Cardiac fibroblast (primary cell): Measurements from ENCODE around the gene TTYH3.

Experiments used
- DNase-seq, 2 donors: peaks; one replicate each; pipeline versions ENCODE4 v3.0.0 to v3.0.0-alpha.2; 2010; ENCODE audit warnings: low read depth in 2 of 2
- H3K4me3 ChIP-seq, 2 donors: replicated peaks in 1 of 2; 1 replicate in 1 of 2; 2 replicates in 1 of 2; pipeline ENCODE4 v1.5.1; 2011; ENCODE audit warnings: low read depth in 2 of 2, low read length in 2 of 2, mild to moderate bottlenecking in 2 of 2, moderate library complexity in 1 of 2
- TF ChIP-seq, protein P1 (sequence below): IDR thresholded peaks from one replicate; pipeline ENCODE4 v1.5.1; 2011; ENCODE audit warnings: low read depth, mild to moderate bottlenecking, low read length, inconsistent platforms

Gene TTYH3

DNA sequence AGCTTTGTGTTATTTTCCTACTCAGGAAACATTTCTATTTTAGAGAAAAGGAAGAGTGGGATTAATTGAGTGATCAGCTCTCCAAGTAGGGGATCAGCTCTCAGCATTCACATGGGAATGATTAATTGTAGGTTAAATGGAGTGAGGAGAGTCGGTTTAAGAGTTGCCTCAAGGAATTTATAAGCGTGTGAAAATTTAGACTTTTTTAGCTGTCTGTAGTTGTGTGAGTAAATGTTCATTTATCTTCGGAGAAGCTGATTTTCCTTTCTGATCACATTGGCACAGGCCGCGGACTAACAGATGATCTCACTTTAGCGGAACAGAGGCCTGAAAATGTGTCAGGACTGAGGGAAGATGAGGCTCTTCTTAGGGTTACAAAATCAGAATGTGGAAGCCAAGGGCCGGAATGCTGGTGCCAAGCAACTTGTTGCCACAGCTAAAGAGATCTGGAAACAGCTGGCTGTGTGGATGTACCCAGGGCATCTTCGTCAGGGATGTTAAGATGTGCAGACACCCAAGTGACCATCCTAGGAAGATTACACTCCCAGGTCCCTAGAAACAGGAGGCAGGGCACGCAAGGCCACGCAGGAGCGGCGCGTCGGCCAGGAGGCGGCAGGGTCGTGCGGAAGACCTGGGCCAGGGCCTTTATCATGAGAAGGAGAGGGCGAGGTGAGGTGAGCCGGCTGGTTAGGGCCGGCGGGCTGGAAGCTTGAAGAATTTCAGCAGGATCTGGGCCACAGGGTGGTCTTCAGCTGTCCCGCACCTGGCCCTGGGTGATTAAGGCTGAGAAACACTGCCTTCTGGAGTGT lies 35.1 kb upstream of the TTYH3 start:
- H3K4me3 ChIP-seq = no peak overlapping the region
- DNase-seq = no peak
- TF ChIP-seq, protein P1, sequence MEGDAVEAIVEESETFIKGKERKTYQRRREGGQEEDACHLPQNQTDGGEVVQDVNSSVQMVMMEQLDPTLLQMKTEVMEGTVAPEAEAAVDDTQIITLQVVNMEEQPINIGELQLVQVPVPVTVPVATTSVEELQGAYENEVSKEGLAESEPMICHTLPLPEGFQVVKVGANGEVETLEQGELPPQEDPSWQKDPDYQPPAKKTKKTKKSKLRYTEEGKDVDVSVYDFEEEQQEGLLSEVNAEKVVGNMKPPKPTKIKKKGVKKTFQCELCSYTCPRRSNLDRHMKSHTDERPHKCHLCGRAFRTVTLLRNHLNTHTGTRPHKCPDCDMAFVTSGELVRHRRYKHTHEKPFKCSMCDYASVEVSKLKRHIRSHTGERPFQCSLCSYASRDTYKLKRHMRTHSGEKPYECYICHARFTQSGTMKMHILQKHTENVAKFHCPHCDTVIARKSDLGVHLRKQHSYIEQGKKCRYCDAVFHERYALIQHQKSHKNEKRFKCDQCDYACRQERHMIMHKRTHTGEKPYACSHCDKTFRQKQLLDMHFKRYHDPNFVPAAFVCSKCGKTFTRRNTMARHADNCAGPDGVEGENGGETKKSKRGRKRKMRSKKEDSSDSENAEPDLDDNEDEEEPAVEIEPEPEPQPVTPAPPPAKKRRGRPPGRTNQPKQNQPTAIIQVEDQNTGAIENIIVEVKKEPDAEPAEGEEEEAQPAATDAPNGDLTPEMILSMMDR = no peak

DNA sequence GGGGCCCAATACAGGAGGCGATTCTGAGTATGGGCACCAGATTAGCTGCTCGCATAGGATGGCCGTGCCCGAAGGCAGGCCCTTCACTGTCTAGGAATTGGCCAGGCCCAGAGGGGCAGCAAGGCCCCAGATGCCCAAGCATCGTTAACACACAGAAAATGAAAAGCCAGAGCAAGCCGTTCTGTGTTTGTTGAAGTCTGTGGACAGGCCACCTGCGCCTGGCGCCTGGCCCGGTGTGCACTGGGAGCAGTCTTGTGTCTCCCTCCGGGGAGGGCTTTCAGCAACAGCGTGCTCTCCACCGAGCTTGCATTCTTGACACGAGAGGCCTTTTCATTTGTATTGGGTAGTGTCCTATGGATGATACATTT lies 34.5 kb upstream of the TTYH3 start:
- TF ChIP-seq, protein P1 = no peak
- no peak for DNase-seq
- no peak overlapping the region for H3K4me3 ChIP-seq

DNA sequence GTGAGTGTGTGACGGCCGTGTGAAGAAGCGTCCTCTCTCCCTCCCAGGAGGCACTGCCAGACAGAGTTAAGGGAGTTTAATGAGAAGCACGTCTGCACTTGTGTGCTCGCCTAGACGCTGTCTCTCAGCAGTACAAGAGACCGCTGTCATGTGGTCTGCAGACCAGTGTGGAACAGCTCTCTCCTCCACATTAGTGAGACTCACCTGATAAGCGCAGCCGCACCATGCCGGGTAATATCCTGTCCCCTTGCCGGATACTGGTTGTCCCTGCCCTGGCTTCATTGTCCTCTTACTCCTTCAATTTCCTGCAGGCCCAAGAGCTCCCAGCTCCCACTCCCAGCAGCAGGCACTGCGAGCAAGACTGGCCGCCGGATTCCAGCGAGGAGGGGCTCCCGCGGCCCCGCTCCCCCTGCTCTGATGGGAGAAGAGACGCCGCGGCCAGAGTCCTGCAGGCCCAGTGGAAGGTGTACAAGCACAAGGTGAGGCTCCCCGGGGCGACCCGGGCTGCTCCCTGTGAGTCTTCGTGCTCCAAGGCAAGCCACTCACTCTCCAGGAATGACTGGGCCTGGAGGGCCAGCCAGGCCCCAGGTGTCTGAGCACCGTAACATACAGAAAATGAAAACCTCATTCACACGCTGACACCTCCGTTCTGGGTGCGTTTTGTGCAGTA lies 33.5 kb upstream of the TTYH3 start:
- no peak overlapping the region for H3K4me3 ChIP-seq
- TF ChIP-seq, protein P1 = no peak
- no peak for DNase-seq

DNA sequence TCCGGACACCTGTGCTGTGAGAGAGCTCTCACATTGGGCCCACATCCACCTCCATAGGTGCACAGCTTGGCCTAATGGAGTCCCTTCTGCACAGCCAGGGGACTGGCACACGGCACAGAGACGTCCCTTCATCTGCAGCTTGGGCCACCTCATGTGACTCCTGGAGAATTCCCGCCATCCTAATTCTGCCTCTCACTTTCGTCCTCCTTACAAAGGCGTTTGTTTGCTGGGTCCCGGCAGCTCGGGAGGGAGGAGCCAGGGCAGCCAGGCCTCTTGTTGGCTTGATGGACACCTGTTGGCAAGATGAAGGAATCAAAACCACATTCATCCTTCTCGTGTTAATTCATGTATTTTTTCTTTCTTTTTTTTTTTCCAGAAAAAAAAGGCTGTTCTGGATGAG lies 30.7 kb upstream of the TTYH3 start:
- TF ChIP-seq, protein P1 = no peak
- DNase-seq = no peak

DNA sequence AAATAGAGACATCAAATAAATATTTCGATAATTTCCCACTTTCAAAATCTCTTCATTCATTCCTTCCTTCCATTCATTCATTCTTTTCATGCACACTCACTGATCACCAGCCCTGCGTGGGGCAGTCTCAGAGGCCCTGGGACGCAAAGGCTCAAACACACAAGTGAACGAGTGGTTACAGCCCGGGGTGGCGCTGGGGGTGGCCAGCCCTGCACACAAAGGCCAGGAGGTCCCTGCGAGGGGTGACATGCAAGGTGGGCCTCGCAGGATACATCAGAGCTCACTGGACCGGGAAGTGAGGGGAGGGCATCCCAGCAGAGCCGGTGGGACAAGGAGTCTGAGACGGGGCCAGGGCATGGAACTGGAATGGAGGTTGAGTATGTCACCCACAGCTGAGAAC lies 29.9 kb upstream of the TTYH3 start:
- no peak for DNase-seq
- TF ChIP-seq, protein P1 = no peak
- H3K4me3 ChIP-seq = no peak overlapping the region

More for the DNA sequence above, 30.7 kb upstream of the TTYH3 start:
- H3K4me3 ChIP-seq = no peak overlapping the region

DNA sequence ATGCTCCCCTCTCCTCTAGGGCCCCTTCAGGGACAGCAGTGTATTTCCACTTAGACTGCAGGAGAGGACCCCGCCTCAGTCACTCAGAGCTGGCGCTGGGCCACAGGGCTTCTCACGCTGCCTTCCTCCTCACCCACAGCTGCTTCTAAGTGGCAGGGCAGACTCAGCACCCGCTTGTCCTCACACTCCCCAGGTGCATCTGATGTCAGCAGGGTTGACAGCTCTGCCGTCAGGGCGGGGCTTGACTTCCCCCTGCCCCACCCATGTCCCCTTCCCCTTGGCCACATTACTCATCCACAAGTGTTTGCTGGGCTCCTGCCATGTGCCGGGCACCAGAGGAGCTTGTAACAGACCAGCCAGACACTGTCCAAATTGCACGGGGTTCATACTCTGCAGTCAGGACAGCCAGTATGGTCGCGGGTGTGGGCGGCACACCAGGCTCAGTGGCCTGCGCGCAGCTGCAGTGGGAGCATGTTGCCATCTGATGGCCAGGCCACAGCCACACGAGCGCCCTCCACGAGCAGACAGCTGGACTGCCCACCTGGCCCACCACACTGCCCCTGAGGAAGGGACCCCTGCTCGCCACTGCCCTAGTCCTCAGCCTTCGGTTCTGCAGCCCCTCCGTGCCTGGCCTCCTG lies 29.3 kb upstream of the TTYH3 start:
- DNase-seq = no peak

More for the DNA sequence above, 29.3 kb upstream of the TTYH3 start:
- TF ChIP-seq, protein P1 = no peak
- no peak overlapping the region for H3K4me3 ChIP-seq
